Colon (tissue), 2 donors: ENCODE data around the gene CNMD.

Experiments used
- FAIRE-seq: peaks from 2 replicates; lab custom pipeline; 2012; peaks lifted over from hg19 to GRCh38; lab: Jason Lieb, UNC
- donor health status: control.
- donor health status: control.

CNMD gene

DNA sequence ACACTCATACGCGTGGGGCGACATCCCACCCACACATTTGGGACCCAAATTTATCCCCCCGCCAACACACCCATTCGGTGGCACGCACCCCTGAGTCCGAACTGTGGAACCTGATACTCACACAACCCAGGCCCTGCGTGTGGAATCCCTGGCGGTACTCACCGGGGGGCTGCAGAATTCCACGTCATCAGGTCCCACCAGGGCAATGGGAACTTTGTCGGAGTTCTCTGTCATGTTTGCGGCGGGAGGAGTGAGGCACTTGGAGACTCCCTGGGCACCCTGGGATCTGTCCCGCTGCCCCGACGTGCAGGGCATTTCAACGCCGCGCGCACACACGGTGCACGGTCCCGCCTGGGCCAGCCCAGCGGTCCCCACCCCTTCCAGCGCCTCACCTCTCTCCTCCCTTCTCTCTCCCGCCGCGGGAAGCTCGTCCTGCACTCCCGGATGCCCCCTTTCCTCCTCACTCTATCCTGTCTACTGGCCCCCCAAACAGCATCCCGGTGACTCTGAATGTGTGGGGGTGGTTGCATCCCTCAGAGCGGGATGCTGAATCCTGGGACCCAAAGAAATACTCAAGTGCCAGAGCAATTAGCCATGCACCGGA, at the start of gene CNMD:
TSS of gene CNMD (minus strand) at position 353 of the 604 bp plus-strand sequence. CDS start at position 234, 119 bp downstream.
- FAIRE-seq, result no peak

- no peak for FAIRE-seq
These were observed 48.4 kb upstream of the CNMD start for GRCh38 chr13:52788011-52788410.

- no peak for FAIRE-seq
These were observed 47.6 kb upstream of the CNMD start for GRCh38 chr13:52787235-52787634.

GRCh38 chr13:52786766-52787165, 47.1 kb upstream of the CNMD start:
- FAIRE-seq, result no peak

DNA sequence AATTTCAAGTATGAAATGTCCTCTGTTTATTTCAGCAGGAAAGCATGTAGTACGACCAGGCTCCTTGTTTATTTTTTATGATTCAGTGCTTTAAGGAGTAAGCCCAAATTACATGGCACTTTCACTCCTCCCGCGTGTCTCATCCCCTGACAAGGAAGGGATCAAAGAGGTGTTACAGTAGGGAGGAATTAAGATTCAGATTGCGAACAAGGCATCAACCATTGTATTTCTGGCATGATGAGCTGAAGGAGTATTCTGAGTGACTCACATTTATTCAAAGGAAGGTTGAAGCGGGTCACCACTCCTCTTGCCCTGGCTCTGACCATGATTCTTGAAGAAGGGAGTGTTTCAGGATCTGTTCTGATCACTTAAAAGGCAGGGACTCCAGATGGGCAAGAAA, 46.1 kb upstream of the CNMD start:
- FAIRE-seq, result no peak

DNA sequence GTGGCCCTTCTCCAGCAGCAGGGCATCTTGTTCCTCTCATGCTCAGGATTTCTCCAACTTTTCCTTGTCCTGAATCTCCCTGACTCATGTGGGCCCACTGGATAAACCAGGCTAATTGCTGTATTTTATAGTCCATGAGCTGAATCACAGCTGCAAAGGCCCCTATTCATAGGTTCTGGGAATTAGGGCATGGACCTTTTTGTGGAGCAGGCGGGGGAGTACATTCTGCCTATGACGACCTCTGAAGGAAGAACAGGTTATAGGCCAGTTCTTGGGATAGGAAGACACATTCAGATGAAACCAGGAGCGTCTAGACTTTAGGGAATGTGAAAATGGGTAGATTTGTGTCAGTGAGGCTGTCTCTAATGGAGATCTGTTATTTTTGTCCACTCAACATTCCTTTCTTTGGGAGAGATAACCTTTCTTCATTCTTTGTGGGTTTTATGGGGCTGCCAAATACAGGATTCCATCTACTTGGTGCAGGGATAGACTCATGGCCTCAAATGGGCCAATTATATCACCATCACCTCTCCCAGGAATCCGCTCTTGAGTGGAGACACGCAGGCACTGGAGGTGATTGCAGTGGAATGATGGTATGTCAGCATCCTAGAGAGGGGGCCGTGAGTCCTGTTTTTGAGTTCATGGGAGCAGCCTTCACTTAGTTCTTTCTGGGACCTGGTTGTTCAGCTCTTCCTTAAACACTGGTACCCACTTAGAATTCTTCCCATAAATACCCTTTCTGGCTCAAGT, 45.1 kb upstream of the CNMD start:
- no peak for FAIRE-seq

GRCh38 chr13:52783943-52784342, 44.3 kb upstream of the CNMD start:
- FAIRE-seq, result no peak

DNA sequence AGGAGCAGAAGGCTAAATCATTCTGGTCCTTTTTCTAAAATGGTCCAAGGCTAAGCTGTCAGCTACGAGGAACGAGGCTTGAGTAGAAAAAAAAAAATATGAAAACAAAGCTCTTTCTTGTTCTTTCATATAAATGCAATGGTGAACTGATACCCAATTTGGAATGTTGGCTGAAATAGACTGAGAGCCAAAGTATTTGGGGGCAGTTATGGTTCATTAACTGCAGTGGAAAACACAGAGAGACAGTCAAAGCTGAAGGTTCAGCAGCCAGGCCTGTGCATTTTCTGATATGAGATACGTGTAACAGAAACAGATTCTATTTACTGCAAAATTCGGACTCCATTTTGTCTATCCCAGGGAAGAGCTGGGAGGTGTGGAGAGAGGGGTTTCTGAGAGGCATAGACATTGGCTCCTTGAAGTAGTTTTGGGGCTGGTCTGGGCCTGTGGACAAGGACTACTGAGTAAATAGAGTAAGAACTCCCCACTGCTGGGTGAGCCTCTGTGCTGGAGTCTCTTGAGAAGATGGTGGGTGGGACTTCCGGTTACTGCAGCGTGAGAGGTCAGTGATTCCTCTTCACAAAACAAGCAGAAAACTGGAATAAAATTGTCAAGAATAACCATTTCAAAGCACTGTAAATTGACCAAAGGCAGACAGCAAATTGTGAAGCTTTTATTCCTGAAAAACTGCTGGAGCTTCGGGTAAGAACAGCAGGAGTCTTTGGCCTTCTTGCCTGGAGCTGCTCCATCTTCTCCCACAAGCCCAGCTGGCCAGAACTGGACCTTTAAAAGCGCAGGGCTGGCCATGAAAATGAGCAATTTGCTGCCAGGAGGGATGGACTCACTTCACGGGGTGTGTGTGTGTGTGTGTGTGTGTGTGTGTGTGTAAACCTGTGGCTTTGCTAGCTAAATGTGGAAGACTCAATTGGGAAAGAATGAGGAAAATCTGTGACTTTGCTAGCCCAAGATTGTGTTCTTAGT, 43.1 kb upstream of the CNMD start:
- no peak for FAIRE-seq

DNA sequence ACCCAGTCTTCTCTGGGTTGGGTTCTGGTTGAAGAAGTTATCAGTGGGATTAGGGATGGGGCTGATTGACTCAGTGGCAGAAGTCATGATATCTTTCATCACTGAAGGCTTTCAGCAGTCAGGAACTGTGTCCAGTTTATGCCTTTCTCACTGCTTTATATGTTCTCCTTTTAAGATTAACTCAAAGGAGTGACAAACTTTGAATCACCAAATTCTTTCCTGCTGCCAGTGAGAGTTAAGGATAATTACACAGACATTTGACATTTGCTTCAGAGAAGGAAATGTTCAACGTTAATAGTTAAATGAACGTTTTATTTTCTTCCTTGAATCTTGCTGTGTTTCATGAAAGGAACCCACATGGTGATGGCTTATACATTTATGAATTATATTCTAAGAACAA, 41.0 kb upstream of the CNMD start:
- no peak for FAIRE-seq

DNA sequence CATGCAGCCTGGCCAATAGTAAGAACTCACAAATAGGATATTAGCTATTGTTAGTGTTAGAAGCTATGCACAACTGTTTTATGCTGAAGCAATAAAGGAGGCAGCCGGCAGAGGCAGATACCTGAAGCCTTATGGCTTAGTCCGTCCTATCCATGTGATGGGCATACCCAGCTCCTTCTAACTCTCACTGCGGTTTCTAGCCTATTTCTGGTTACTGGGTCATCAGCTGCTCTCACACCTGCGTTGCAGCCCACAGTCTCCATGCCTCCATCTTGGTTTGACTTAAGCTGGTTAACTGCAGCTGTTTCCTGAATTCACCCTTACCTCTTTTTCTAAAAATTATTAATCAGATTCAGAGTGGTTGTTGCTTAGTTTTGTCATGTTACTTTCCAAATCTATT, 40.5 kb upstream of the CNMD start:
- FAIRE-seq, result no peak

- FAIRE-seq, result no peak
These were observed 39.5 kb upstream of the CNMD start for GRCh38 chr13:52779103-52779502.

- FAIRE-seq, result no peak
These were observed 37.1 kb upstream of the CNMD start for GRCh38 chr13:52776726-52777125.

GRCh38 chr13:52775511-52775910, 35.9 kb upstream of the CNMD start:
- no peak for FAIRE-seq

- FAIRE-seq, result no peak
These were observed 28.4 kb upstream of the CNMD start for GRCh38 chr13:52767949-52768516.

- no peak for FAIRE-seq
These were observed 26.2 kb upstream of the CNMD start for GRCh38 chr13:52765611-52766390.

GRCh38 chr13:52760077-52760476, 20.5 kb upstream of the CNMD start:
- no peak for FAIRE-seq

GRCh38 chr13:52758114-52758513, 18.5 kb upstream of the CNMD start:
- no peak for FAIRE-seq

DNA sequence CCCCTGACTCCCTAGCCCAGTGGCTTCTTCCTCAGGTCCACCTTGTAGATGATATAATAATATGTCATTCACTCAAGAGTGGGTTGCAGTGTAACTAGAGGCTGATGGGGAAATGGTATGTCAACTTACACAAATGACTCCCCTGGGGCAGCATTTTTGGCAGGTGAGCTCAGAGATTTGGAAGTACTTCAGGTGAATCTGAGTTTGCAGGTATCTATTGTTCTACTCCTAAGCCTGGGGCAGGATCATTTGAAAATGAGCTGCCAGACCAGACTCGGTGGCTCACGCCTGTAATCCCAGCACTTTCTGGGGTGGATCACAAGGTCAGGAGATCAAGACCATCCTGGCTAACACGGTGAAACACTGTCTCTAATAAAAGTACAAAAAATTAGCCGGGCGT, 11.6 kb upstream of the CNMD start:
- no peak for FAIRE-seq

GRCh38 chr13:52750713-52751112, 11.1 kb upstream of the CNMD start:
- no peak for FAIRE-seq

DNA sequence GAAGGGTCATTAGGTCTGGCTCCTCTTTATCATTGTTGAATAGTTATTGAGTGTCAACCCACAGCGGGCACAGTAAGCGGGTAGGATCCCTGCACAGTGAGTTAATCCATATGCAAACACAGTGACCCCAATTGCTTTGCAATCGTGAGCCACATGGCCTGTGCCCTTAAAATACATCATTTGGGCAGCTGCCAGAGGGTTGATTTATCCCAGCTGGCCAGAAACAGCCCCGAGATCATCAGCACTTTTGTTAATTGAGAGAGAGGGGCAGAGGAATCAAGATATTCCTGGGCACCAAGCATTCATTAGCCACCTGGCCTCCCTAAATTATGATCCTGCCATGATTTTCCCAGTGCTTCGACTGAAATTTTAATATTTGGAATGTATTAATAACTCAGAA, 9.8 kb upstream of the CNMD start:
- no peak for FAIRE-seq

DNA sequence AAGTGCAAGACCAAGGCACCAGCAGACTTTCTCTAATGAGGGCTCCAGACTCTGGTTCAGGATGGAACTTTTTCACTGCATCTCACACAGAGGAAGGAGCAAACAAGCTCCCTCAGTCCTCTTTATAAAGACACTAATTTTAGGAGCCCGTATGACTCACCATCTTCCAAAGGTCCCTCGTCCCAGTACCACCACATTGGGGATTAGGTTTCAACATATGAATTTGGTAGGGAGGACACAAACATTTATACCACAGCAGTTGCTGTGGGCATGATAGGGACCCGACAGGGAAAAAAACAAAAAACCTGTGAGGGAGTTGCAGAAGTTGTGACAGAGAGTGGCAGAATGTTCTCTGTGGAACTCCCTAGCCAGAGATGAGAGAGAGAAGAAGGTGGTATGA, 6.5 kb upstream of the CNMD start:
- FAIRE-seq, result no peak
